Peyer's patch (tissue), 4 donors: ENCODE data around the gene RAX2. TPM values are rescaled to one million over a fixed set of nuclear protein-coding genes. Genes with fewer than 3 reads are reported as not detected.

Experiments
- DNase-seq, 3 donors: peaks; one replicate each; pipeline ENCODE4 v3.0.0-alpha.2; 2017 to 2019
- H3K27ac ChIP-seq, 4 donors: fragments of 200-600 bp; sonication (generic); one replicate each; pipeline ENCODE4 v1.5.1; 2016 to 2019
- H3K27me3 ChIP-seq, 2 donors: fragments of 200-600 bp; sonication (generic); one replicate each; pipeline ENCODE4 v1.5.1; 2019
- H3K36me3 ChIP-seq, 3 donors: fragments of 200-600 bp; sonication (generic); one replicate each; pipeline ENCODE4 v1.5.1; 2016 to 2019
- H3K4me1 ChIP-seq, 4 donors: fragments of 200-600 bp; sonication (generic); one replicate each; pipeline ENCODE4 v1.5.1; 2016 to 2019
- H3K4me3 ChIP-seq, 4 donors: fragments of 200-600 bp; sonication (generic); 1 replicate in 3 of 4; 2 replicates in 1 of 4; pipeline ENCODE4 v1.5.1; 2016 to 2019; ENCODE audit warnings: mild to moderate bottlenecking in 1 of 4
- H3K9me3 ChIP-seq, 4 donors: fragments of 200-600 bp; sonication (generic); one replicate each; pipeline ENCODE4 v1.5.1; 2016 to 2019; ENCODE audit warnings: mild to moderate bottlenecking in 1 of 4
- CTCF ChIP-seq, 6 experiments: fragments of 450-650 bp in 4 of 6; fragments of 200-600 bp in 2 of 6; sonication (generic) in 1 of 6; IDR thresholded peaks; one replicate each; pipeline ENCODE4 v1.5.1; 2017 to 2019; ENCODE audit warnings: antibody characterized with exemption in 6 of 6, mild to moderate bottlenecking in 3 of 6, moderate library complexity in 1 of 6
- POLR2A ChIP-seq, 2 donors: fragments of 450-650 bp; IDR thresholded peaks; one replicate each; pipeline ENCODE4 v1.5.1; 2017; ENCODE audit warnings: antibody characterized with exemption in 2 of 2, mild to moderate bottlenecking in 2 of 2, moderate library complexity in 2 of 2
- total RNA-seq, 4 donors: library from RNA; depleted of rRNA; stranded (reverse); fragments of >200 nt; gene quantifications; one replicate each; pipeline ENCODE4 v1.1.0, GENCODE V29; 2016

Gene RAX2
- total RNA-seq, 4 donors from 2014 or later: not detected

GRCh38 chr19:3783660-3784584, 11.9 kb upstream of the RAX2 start:
- H3K9me3 ChIP-seq: peaks cover 0 to 23% (median 10%) of the 10 kb centered on the region in 4 donors
- no peaks in the 10 kb centered on the region for H3K27me3 ChIP-seq
- H3K4me1 ChIP-seq: peaks cover 0 to 12% (median 4%) of the 10 kb centered on the region in 4 donors
- no peak overlapping the region for H3K27ac ChIP-seq
- H3K36me3 ChIP-seq: no peaks in the 10 kb centered on the region
- H3K4me3 ChIP-seq: no peak overlapping the region
- TF ChIP-seq POLR2A (IDR thresholded peaks at IDR 0.05) (no peak), CTCF (IDR thresholded peaks at IDR 0.05) (peak in 2 of 6 experiments; percentile 26 to 31)
- no peak for DNase-seq

GRCh38 chr19:3782903-3783302, 10.9 kb upstream of the RAX2 start:
- H3K27me3 ChIP-seq: no peaks in the 10 kb centered on the region
- peaks cover 0 to 23% (median 10%) of the 10 kb centered on the region in 4 donors for H3K9me3 ChIP-seq
- DNase-seq: no peak
- TF ChIP-seq CTCF (IDR thresholded peaks at IDR 0.05) (no peak), POLR2A (IDR thresholded peaks at IDR 0.05) (no peak)
- H3K4me1 ChIP-seq: peaks cover 0 to 12% (median 4%) of the 10 kb centered on the region in 4 donors
- no peaks in the 10 kb centered on the region for H3K36me3 ChIP-seq
- H3K4me3 ChIP-seq: no peak overlapping the region
- H3K27ac ChIP-seq: no peak overlapping the region

GRCh38 chr19:3782330-3782729, 10.3 kb upstream of the RAX2 start:
- no peaks in the 10 kb centered on the region for H3K36me3 ChIP-seq
- no peak for DNase-seq
- H3K4me1 ChIP-seq: peaks cover 0 to 12% (median 4%) of the 10 kb centered on the region in 4 donors
- H3K9me3 ChIP-seq: peaks cover 0 to 23% (median 10%) of the 10 kb centered on the region in 4 donors
- H3K4me3 ChIP-seq: no peak overlapping the region
- TF ChIP-seq CTCF (IDR thresholded peaks at IDR 0.05) (no peak), POLR2A (IDR thresholded peaks at IDR 0.05) (no peak)
- no peak overlapping the region for H3K27ac ChIP-seq
- H3K27me3 ChIP-seq: no peaks in the 10 kb centered on the region

- Histone ChIP-seq H3K27me3 (no peaks in the 10 kb centered on the region), H3K4me3 (no peak overlapping the region), H3K36me3 (no peaks in the 10 kb centered on the region), H3K9me3 (peaks cover 0 to 23% (median 10%) of the 10 kb centered on the region in 4 donors), H3K27ac (no peak overlapping the region), H3K4me1 (peaks cover 0 to 12% (median 4%) of the 10 kb centered on the region in 4 donors)
- TF ChIP-seq POLR2A (IDR thresholded peaks at IDR 0.05) (no peak), CTCF (IDR thresholded peaks at IDR 0.05) (no peak)
- no peak for DNase-seq
Measured at GRCh38 chr19:3781603-3782002, 9.6 kb upstream of the RAX2 start.

GRCh38 chr19:3780786-3781304, 8.8 kb upstream of the RAX2 start:
- Histone ChIP-seq H3K4me3 (no peak overlapping the region), H3K4me1 (peaks cover 0 to 10% (median 4%) of the 10 kb centered on the region in 4 donors), H3K36me3 (no peaks in the 10 kb centered on the region), H3K9me3 (peaks cover 0 to 23% (median 10%) of the 10 kb centered on the region in 4 donors), H3K27ac (no peak overlapping the region), H3K27me3 (no peaks in the 10 kb centered on the region)
- TF ChIP-seq CTCF (IDR thresholded peaks at IDR 0.05) (no peak), POLR2A (IDR thresholded peaks at IDR 0.05) (no peak)
- no peak for DNase-seq
